Right lobe of liver (tissue), 6 donors: ENCODE data around the gene JMY. TPM values are rescaled to one million over a fixed set of nuclear protein-coding genes. Genes with fewer than 3 reads are reported as not detected.

Experiments used
- ATAC-seq, 4 donors: fragments of 200-7000 bp; cut with Tn5 transposase; one replicate each; pipeline ENCODE4 v1.9.1; 2020; ENCODE audit warnings: mild to moderate bottlenecking in 4 of 4, moderate library complexity in 4 of 4
- DNase-seq, 3 donors: peaks; one replicate each; pipeline ENCODE4 v3.0.0-alpha.2; 2020
- H3K27ac ChIP-seq, 3 donors: fragments of 200-600 bp; one replicate each; pipeline ENCODE4 v1.8.0; 2022
- H3K27me3 ChIP-seq, 2 donors: fragments of 200-600 bp; one replicate each; pipeline ENCODE4 v1.8.0; 2022
- H3K36me3 ChIP-seq, 4 donors: fragments of 200-600 bp; sonication (generic) in 1 of 4; one replicate each; pipeline versions ENCODE4 v1.5.1 to v1.8.0; 2017 to 2022; ENCODE audit warnings: control low read depth in 1 of 4
- H3K4me1 ChIP-seq, 4 donors: fragments of 200-600 bp; sonication (generic) in 1 of 4; one replicate each; pipeline versions ENCODE4 v1.5.1 to v1.8.0; 2017 to 2022; ENCODE audit warnings: control low read depth in 1 of 4
- H3K4me3 ChIP-seq, 3 donors: fragments of 200-600 bp; one replicate each; pipeline ENCODE4 v1.8.0; 2022
- H3K9me3 ChIP-seq, 4 donors: fragments of 200-600 bp; sonication (generic) in 1 of 4; one replicate each; pipeline versions ENCODE4 v1.5.1 to v1.8.0; 2017 to 2022; ENCODE audit warnings: control low read depth in 1 of 4
- POLR2A ChIP-seq: fragments of 450-650 bp; IDR thresholded peaks from one replicate; pipeline ENCODE4 v1.6.1; 2017; ENCODE audit warnings: antibody characterized with exemption, mild to moderate bottlenecking
- WGBS: methylation state at CpG from one replicate; pipeline ENCODE4 v1.1.6; 2018; ENCODE audit warnings: low coverage, low lambda C conversion rate; ENCODE audit not compliant: insufficient coverage; ENCODE audit errors: missing lambda C conversion rate; 5-methylcytosine and 5-hydroxymethylcytosine counted together
- intact Hi-C, 2 donors: fragments of 100-400 bp; cut with DNase I; formaldehyde crosslinking; loops; one replicate each; pipeline versions ENCODE4 v1.11.2 to v1.14.1; 2022
- total RNA-seq, 6 experiments: library from RNA; depleted of rRNA in 2 of 6; stranded (reverse); fragments of >200 nt in 2 of 6; fragmentation: NEBNext Ultra II Directional in 3 of 6; extraction: Animal tissue kit (Norgen Biotek cat#: 25700) in 3 of 6; gene quantifications; one replicate each; pipeline versions ENCODE4 v1.1.0 to v1.2.4, GENCODE V29; 2016 to 2023
- TF ChIP-seq, protein P1 (sequence below), 4 donors: fragments of 200-600 bp in 3 of 4; fragments of 450-650 bp in 1 of 4; IDR thresholded peaks; one replicate each; pipeline versions ENCODE4 v1.5.1 to v1.8.0; 2016 to 2022; ENCODE audit warnings: antibody characterized with exemption in 4 of 4, mild to moderate bottlenecking in 2 of 4
- donor health status: DM: no; HTN: yes; CAD: no.
- donor health status: DM: no; HTN: no; CAD: no.
- donor health status: DM: no; HTN: no; CAD: no.
- donor health status: DM: no; HTN: yes; CAD: no.
- donor health status: DM: no; HTN: yes; CAD: no.

The JMY gene
- total RNA-seq, 6 experiments from 2014 or later: 3.6 to 8.3 (median 6.8) TPM

GRCh38 chr5:79297661-79298060, 61.7 kb downstream of the JMY start:
- whole genome bisulfite sequencing: 94% methylated on average over 4 of the region's 4 CpGs
- DNase-seq: no peak
- Histone ChIP-seq H3K27me3 (no peaks in the 10 kb centered on the region), H3K36me3 (peaks cover 0 to 13% (median 3%) of the 10 kb centered on the region in 4 donors), H3K27ac (no peak overlapping the region), H3K9me3 (no peaks in the 10 kb centered on the region), H3K4me3 (no peak overlapping the region), H3K4me1 (no peaks in the 10 kb centered on the region)
- intact Hi-C loops: no loop called here
- no peak for ATAC-seq
- TF ChIP-seq, protein P1, sequence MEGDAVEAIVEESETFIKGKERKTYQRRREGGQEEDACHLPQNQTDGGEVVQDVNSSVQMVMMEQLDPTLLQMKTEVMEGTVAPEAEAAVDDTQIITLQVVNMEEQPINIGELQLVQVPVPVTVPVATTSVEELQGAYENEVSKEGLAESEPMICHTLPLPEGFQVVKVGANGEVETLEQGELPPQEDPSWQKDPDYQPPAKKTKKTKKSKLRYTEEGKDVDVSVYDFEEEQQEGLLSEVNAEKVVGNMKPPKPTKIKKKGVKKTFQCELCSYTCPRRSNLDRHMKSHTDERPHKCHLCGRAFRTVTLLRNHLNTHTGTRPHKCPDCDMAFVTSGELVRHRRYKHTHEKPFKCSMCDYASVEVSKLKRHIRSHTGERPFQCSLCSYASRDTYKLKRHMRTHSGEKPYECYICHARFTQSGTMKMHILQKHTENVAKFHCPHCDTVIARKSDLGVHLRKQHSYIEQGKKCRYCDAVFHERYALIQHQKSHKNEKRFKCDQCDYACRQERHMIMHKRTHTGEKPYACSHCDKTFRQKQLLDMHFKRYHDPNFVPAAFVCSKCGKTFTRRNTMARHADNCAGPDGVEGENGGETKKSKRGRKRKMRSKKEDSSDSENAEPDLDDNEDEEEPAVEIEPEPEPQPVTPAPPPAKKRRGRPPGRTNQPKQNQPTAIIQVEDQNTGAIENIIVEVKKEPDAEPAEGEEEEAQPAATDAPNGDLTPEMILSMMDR (IDR thresholded peaks at IDR 0.05): no peak
- TF ChIP-seq POLR2A: no peak

- no peak for ATAC-seq
- DNase-seq: no peak
- TF ChIP-seq POLR2A: no peak
- TF ChIP-seq, protein P1 (IDR thresholded peaks at IDR 0.05): no peak
- no peaks in the 10 kb centered on the region for H3K9me3 ChIP-seq
- peaks cover 0 to 13% (median 3%) of the 10 kb centered on the region in 4 donors for H3K36me3 ChIP-seq
- no peak overlapping the region for H3K27ac ChIP-seq
- H3K4me1 ChIP-seq: no peaks in the 10 kb centered on the region
- 94% methylated on average over 4 of the region's 4 CpGs for WGBS
- intact Hi-C loops: no loop called here
- no peaks in the 10 kb centered on the region for H3K27me3 ChIP-seq
- H3K4me3 ChIP-seq: no peak overlapping the region
Measured at GRCh38 chr5:79301046-79301712, 65.2 kb downstream of the JMY start.

DNA sequence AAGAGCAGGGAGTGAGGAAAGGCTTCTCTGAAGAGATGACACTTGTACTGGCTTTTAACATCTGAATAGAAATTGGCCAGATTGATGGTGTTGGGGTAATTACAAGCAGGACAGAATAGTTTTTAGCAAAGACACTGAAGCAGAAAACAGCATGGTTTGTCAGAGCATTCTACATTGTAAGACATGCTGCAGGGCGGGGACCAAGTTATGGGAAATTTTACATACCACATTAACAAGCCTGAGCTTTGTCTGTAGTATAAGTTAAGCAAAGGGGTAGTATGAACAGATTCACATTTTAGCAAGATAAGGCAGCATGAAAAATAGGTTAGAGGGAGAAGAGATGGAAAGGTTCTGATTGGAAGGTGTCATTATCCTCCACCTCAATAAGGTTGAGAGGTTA, 66.5 kb downstream of the JMY start:
- no peak for ATAC-seq
- DNase-seq: no peak
- TF ChIP-seq, protein P1 (IDR thresholded peaks at IDR 0.05): no peak
- no peak for TF ChIP-seq POLR2A
- 100% methylated on average over 1 of the region's 1 CpG for WGBS
- H3K4me1 ChIP-seq: no peaks in the 10 kb centered on the region
- no peaks in the 10 kb centered on the region for H3K27me3 ChIP-seq
- H3K4me3 ChIP-seq: no peak overlapping the region
- intact Hi-C loops: no loop called here
- peaks cover 0 to 26% (median 6%) of the 10 kb centered on the region in 4 donors for H3K36me3 ChIP-seq
- no peak overlapping the region for H3K27ac ChIP-seq
- H3K9me3 ChIP-seq: no peaks in the 10 kb centered on the region

GRCh38 chr5:79305706-79306105, 69.8 kb downstream of the JMY start:
- intact Hi-C loops: no loop called here
- no peak overlapping the region for H3K4me3 ChIP-seq
- H3K36me3 ChIP-seq: peaks cover 0 to 17% (median 3%) of the 10 kb centered on the region in 4 donors
- H3K27me3 ChIP-seq: no peaks in the 10 kb centered on the region
- H3K9me3 ChIP-seq: no peaks in the 10 kb centered on the region
- no peak overlapping the region for H3K27ac ChIP-seq
- 89% methylated on average over 1 of the region's 1 CpG for WGBS
- H3K4me1 ChIP-seq: no peaks in the 10 kb centered on the region
- DNase-seq (no peak), ATAC-seq (no peak)
- TF ChIP-seq POLR2A: no peak
- TF ChIP-seq, protein P1 (IDR thresholded peaks at IDR 0.05): no peak
